ENCODE measurements around the gene PRR9. TPM values are rescaled to one million over a fixed set of nuclear protein-coding genes. Genes with fewer than 3 reads are reported as not detected.
A peak's percentile ranks its signal among the peaks of the same experiment; 100 is the strongest.
"Not testable (repeated sequence)": the region's sequence is repeated elsewhere in the genome, so short reads cannot be mapped to it uniquely, and the experiment has no call there.

The PRR9 gene
- polyA plus RNA-seq, 1 donor: not detected

DNA sequence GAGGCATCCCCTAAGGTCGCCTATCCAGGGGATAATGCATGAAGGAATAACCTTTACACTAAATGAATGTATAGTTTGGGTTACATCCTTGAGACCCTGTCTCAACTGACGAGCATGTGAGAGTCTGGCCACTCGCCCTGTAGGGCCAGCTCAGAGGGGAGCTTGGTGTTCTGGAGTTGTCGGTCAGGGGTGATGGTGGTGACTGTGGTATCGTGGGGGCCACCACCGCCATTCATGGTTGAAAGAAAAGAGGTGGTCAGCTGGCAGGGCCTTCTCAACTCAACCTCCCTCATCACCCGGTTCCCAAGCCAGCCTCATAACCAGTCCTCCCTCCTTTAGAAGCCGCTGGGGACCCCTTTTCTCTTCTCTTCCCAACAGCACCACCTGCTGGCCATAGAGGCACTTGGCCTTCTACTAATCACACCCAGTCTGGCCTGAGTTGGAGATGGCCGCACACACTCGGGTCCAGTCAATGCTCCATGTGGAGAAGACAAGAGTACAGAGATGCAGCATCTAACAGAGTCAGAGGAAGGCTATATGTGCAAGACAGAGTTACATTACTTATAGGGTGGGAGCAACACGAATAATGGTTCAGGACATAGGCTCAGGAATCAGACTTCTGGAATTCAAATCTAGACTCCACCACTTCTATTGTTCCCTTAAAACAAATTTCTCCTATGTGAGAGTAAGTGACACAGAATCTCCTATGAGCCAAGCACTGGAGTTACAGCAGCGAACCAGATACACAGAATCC, 11.9 kb downstream of the PRR9 start:
- not testable (repeated sequence) for DNase-seq

DNA sequence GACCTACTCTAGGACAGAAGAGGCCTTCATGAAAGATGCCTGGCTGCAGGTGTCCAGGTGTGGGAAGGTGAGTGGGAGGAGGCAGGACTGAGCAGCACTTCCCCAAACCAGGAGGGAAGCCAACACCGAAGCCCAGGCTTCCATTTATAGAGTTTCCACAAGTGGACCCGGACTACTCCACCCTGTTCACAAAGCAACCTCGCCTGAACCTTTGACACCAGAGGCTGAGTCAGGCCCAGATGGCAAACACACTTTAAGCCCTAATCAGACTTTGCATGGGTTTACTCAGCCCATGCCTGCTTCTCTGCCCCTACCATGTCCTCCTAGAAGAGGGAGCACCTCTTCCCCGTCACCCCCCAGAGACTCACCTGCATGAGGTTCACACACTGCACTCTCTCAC, 14.0 kb downstream of the PRR9 start:
- no peak for DNase-seq

DNA sequence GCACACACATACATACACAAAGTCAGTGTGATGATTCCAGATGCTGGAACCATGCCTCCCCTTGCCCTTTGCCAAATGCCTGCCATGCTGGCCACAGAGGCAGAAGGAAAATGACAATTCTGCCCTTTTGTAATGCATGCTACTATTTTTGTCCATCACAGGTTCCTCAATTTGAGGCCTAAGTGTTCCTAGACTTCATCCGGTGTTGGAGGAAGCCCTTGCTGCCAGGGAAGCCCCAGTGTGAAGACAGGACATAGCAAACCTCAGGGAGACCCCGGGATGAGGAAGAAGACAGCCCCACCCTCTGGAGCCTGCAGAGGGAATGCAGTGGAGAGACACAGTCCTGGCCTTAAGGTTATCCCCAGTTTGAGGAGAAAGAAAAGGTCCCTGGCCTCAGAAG, 14.4 kb downstream of the PRR9 start:
- DNase-seq: no peak

DNA sequence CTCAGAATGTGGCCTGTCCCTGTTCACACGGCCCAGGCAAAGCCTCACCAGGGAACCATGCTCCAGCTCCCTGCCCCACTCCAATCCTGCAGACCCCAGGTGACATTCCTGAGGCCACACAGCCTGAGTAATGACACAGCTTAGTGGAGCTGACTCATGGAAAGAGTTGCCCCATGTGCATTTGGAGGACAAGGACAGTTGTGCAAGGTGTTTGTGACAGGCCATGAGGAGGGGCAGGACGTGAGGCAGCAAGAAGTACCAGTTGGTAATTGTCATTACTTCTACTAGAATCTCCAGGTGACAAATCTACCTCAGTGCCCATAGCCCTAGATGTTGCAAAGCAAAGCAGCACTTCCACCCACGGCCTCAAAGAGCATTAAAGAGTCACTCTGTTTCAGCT, 15.2 kb downstream of the PRR9 start:
- no peak for DNase-seq

DNA sequence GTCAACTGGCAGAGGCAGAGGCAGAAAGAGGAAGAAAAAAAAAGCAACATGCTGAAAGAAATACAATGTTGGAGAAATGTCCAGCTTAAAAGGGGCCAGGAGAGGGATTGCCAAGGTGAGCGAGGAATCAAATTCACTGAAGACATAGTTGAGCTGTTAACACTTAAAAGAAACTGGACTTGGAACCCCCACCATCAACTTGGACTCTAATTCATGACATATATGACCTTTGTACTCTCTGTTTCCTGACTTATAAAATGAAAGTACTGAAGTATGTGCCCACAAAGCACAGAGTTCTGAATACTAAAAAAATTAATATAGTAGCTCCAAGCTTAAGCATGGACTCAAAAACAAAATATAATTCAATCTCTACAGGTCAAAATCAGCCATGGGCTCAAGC, 16.1 kb downstream of the PRR9 start:
- no peak for DNase-seq

DNA sequence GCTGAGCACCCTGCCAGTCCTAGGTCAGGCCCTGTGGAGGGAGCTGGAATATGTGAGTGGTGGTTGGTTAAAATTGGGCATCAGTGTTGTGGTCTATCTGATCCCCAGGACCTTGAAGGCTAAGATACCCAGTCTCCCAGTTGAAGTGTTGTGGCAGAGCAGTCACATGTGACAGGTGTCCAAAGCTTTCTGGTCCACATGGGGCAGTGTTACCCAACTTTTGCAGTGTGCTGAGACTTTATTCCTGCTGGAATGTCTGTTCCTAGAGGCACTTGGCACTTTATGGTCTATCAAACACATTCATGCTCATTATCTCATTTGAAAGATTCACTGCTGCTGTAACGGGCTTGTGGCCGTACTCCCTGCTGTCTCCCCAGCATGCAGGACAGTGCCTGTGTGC, 21.1 kb downstream of the PRR9 start:
- DNase-seq: no peak

DNA sequence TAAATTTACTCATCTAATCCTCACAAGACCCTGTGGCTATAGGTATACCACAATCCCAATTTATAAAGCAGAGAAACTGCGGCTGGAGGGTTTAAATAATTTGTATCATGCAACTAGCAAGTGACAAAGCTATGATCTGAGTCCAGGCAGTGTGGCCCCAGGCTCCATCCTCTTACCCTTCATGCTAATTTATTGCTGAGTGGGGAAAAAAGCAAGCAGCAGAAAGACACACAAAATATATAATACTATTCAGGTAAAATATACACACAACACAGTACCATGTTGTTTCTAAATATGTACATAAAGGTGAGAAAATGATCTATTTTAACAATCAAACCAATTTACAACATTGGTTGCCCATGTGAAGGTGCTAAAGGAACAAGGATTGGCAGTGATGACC, 24.8 kb downstream of the PRR9 start:
- DNase-seq: no peak

DNA sequence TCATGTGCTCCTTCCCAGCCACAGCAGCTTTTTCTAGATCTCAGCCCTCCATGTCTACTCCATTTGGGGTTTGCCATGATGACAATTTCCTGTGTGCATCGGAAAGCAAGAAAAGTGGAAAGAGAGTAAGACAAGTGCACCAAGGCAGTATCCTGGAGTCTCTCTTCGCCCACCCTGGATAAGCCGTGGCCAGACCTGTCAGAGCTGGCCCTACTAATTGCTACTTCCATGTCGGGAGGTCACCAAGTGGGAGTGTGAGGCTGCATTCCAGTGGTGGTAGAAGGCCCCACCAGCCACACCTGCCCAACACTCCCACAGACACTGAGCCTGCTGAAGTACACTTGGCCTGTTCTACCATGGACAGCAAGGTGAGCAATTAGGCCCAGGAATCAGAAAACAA, 28.1 kb downstream of the PRR9 start:
- DNase-seq: no peak

DNA sequence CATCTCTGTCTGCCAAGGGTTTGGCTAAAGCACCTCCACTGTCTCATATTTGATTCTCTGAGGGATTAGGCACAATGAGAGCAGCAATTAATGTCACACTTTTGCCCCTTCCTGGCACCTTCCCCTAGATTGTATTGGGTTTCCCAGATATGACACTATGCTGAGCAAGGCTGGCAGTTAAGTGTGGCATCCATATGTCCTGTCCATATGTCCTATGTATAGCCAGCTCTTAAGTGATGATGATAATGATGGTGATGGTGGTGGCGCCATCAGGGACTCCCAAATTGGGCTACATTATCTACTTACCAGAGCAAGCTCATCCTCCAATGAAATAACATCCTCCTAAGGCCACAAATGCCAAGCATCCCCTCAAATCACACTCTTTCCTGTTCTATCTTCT, 28.6 kb downstream of the PRR9 start:
- no peak for DNase-seq

DNA sequence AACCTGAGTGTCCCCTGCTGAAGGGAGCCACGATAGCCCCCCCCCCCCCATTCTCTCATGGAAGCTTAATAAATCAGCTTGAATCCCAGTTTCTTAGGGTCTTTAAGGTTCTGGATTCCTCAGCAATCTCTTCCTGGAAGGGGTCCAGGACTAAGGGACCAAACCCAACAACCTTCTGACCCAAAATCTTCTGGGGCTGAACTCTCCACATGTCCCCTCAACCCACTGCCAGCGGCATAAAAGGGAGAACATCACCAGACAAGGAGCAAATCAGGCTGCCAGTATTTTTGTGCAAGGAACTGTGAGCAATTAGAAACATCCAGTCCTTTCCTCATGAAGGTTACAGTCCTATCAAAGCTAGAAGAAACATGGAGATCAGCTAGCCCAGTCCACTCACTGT, 29.4 kb downstream of the PRR9 start:
- no peak for DNase-seq

DNA sequence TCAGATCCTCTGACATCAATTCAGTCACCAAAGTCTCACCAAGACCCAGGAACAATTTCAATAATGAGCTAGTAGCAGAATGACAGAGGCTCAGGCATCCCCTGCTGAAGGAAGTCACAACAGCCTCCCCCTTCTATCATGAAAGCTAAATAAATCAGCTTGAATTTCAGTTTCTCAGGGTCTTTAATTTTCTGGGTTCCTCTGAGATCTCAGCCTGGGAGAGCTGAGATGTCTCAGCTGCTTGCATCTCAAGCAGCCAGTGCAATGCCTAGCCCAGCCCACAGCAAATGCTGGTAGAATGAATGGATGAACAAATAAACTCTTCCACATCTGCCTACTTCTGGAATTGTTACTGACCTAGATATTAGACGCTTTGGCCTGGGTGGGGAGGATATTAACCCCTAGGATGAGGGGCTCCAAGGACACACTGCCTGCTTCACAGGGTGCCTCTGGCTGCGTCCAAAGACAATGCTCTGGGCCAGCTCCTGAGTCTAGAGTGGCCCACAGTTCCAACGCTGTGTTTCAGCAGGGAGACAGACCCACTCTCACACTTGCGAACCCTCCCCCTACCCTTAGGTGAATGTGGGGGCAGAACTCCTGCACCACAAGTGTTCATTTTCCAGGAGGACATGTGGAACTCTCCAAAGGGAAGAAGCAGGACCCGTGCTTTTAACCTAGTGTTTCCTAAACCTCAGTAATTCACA, 30.9 kb downstream of the PRR9 start:
- DNase-seq: peak; percentile 27

DNA sequence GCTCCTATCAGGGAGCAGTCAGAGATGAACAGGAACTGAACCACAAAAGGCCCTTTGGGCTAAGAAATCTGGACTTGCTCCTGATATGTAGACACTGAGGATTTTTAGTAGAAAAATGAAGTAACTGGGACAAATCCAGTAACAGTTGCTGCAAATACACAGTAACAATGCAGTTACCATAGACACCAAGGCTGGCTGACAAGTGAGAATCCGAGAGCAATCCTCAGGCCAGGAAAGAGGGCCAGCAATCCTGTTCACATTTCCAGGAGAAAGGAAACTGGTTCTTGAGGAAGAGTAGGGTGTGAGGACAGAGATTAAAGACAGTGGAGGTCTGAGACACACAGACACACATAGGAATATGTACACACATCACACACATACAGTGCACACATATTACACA, 32.8 kb downstream of the PRR9 start:
- no peak for DNase-seq

DNA sequence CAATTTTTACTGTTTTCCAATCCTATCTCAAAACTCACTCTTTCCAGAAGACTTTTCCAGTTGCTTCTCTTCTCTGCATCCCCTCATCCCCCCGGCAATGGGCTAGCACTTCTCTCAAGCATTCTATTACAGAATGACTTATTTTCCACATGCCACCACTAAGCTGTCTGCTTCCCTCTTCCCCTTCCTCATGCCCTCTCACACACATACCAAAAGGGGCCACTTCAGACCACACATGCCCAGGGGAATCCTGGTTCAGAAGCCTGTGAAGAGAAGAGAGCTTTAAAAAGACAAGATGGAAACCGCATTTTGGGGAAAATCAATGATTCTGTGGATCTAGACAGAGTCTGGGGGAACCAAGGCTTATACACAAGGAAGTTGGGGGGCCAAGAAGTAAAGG, 33.7 kb downstream of the PRR9 start:
- DNase-seq: no peak

DNA sequence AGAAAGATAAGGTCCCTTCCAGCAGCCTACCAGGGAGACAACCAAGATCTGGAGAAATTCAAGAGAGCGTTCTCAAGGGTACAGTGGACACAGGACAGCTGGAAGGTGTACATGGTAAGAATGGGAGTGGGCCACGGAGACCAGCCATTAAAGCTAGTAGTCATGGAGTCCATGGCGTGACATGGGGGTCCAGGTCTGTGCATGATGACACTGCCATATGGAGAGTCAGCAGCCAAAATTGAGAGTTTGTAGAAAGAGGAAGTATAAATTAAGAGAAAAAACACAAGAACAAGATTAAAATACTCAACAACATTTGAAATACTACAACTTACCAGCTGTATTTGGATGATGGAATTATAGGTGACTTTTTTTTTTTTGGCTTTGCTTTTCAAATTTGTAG, 34.2 kb downstream of the PRR9 start:
- DNase-seq: no peak

DNA sequence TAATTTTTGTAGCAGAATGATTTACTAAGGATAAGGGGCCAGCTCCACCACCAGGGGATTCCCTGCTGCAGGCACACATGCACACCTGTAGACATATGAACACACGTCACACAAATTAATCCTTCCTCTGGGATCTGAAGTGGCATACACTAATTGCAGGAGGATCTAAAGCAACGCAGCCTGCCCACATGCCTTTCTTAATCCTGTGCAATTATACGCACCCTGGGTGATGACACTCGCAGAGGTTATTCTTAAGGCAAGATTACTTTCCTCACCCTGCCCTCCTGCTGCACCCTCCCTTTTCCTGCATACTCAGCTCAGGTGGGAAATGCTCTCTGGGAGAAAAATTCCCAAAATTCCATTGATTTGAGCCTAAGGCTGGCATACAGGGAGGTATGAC, 34.6 kb downstream of the PRR9 start:
- DNase-seq: no peak

DNA sequence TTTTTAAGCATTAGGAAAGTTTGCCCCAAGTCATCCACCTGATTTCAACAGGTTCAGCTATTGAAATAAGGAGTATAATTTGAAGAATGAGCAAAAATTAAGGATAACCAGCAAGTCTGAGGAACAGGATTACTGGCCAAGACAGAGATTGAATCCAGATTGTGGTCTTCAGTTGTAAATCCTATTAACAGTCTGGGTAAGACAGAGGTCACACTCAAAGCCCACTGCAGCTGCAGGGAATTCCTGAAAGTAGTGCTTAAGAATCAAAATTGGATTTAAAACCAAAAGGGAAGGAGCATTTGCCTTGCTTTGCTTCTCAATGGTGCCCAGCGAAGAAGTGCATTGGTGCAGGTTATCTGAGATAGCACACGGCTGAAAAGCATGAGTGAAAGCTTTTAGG, 35.7 kb downstream of the PRR9 start:
- no peak for DNase-seq

DNA sequence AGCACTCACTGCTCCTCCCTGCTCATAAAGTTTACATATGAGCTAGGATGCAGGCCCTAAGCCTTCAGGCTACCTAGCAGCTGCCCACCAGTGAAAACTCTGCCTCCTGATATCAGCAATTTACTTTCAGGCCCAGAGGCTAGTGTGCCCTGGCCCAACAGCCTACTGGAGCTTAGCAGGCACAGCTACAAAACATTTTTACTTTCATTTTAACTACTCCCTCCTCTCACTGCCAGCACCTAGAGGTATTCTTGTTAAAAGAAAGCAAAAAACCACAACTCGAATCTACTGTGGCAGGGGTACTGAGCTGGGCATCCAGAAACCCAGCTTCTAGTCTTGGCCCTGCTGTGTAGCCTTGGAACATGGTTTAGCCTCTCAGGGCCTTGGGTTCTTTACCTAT, 36.3 kb downstream of the PRR9 start:
- no peak for DNase-seq

DNA sequence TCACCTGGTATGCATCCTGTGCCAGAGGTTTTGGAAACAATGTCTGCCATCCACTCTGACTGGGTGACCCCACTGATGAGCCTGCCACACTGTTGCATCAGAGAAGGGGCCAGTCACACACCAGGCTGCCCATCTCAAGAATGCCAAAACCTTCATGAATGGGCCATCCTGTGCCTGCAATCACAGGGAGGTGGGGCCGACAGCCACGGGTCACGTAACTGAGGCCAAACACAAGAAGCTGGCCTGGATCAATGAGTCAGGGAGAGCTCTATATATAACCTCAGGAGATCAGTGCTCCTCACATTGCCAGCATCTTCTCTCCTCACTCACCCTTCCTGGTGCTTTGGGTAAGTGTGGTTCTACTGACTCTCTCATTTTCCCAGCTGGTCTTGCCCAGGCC, 42.0 kb downstream of the PRR9 start, which contains the start of gene LORICRIN:
TSS of gene LORICRIN (plus strand) at position 301 of the 400 bp plus-strand sequence. CDS start 1,263 bp downstream, outside the sequence.
- DNase-seq: no peak

DNA sequence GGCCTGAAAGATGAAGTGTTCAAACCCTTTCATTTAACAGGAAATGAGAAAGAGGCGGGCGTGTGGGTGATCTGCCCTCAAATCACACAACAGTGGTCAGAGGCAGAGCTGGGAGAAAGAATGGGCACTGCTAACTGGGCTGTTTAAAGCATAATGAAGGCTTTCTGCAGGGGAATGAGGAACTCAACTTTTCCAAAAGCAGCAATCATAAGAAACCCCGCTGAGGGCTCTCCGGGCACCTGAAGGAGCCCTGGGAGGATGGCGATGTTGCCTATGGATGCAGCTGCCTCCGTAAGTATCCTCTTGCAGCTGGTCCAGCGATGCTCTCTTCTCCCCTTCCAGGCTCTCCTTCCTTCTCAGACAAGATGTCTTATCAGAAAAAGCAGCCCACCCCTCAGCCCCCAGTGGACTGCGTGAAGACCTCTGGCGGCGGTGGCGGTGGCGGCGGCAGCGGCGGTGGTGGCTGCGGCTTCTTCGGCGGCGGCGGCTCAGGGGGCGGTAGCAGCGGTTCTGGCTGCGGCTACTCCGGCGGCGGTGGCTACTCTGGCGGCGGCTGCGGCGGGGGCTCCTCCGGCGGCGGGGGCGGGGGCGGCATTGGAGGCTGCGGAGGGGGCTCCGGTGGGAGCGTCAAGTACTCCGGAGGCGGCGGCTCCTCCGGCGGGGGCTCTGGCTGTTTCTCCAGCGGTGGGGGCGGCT, 43.3 kb downstream of the PRR9 start:
- no peak for DNase-seq

DNA sequence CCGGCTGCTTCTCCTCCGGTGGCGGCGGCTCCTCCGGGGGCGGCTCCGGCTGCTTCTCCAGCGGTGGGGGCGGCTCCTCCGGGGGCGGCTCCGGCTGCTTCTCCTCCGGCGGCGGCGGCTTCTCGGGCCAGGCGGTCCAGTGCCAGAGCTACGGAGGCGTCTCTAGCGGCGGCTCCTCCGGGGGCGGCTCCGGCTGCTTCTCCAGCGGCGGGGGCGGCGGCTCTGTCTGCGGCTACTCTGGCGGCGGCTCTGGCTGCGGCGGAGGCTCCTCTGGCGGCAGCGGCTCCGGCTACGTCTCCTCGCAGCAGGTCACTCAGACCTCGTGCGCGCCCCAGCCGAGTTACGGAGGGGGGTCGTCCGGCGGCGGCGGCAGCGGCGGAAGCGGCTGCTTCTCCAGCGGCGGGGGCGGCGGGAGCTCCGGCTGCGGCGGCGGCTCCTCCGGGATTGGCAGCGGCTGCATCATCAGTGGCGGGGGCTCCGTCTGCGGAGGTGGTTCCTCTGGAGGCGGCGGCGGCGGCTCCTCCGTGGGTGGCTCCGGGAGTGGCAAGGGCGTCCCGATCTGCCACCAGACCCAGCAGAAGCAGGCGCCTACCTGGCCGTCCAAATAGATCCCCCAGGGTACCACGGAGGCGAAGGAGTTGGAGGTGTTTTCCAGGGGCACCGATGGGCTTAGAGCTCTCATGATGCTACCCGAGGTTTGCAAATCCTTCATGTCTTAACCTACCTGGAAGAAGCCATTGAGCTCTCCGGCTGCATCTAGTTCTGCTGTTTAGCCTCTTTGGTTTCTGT, 44.1 kb downstream of the PRR9 start:
- peak; percentile 21 for DNase-seq

DNA sequence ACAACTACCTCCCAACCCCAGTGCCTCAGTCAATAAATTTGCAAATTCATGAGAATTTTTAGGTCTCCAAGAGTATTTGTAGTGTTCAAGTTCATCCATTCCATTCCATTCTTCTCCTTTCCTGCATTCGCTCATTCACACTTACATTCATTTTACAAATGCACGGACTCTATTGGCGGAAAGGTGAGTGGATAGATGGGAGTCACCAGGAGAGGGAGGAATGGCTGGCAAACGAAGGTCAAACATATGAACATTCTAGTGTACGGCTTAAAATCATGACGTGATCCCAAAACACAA, 44.6 kb downstream of the PRR9 start:
- DNase-seq: no peak

DNA sequence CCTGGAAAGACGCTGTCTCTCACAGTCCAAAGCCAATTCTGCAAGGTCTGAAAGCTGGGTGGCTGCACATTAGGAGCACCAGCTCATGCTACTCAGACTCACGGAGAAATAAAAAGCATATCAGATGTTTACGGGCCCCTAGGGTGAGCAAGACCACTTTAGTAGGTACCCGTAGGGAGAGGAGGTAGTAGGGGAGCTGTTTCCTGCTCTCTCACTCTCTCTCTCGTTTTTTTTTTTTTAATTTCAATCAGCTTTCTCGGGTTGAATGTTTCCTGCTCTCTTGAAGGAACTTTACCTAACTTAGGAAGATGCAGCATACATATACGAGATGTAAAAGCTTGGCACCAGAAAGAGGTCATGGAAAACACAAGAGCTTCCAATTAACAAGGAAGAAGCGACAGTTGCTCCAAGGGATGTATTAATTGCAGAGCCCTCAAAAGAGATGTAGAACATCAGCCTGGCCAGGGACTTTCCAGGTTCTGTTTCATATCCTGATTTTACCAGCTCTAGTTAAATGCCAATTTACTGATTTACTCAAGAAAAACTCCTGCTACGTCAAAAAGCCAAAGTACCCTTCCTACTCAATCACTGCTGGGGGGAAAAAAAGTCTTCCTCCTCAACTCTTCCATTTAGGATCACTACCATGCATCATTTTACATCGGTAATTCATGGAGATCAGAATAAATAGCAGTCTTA, 45.2 kb downstream of the PRR9 start:
- DNase-seq: no peak
